HG03175 (cell line): ENCODE results near the gene PIEZO1.

ENCODE experiments used
- ATAC-seq: cut with Tn5 transposase; IDR thresholded peaks from one replicate; pipeline ENCODE4 v1.9.1; 2021; ENCODE audit warnings: mild to moderate bottlenecking, moderate library complexity; ENCODE audit not compliant: unreplicated experiment

PIEZO1 gene

GRCh38 chr16:88754912-88755744, 29.9 kb downstream of the PIEZO1 start:
- ATAC-seq = no peak

- no peak for ATAC-seq
Measured at GRCh38 chr16:88754109-88754911, 30.7 kb downstream of the PIEZO1 start.

- no peak for ATAC-seq
Measured at GRCh38 chr16:88753602-88754001, 31.4 kb downstream of the PIEZO1 start.

- no peak for ATAC-seq
Measured at GRCh38 chr16:88753191-88753590, 31.8 kb downstream of the PIEZO1 start.

- no peak for ATAC-seq
Measured at GRCh38 chr16:88752386-88753002, 32.5 kb downstream of the PIEZO1 start.

GRCh38 chr16:88750854-88751253, 34.2 kb downstream of the PIEZO1 start:
- ATAC-seq = no peak

- no peak for ATAC-seq
Measured at GRCh38 chr16:88749358-88749757, 35.7 kb downstream of the PIEZO1 start.

- no peak for ATAC-seq
Measured at GRCh38 chr16:88748364-88748763, 36.7 kb downstream of the PIEZO1 start.

GRCh38 chr16:88747588-88748301, 37.3 kb downstream of the PIEZO1 start:
- ATAC-seq = no peak

- ATAC-seq = no peak
Measured at GRCh38 chr16:88746506-88746905, 38.5 kb downstream of the PIEZO1 start.

GRCh38 chr16:88744577-88745521, 40.2 kb downstream of the PIEZO1 start:
- no peak for ATAC-seq

GRCh38 chr16:88743693-88744576, 41.1 kb downstream of the PIEZO1 start:
- no peak for ATAC-seq

- ATAC-seq = no peak
Measured at GRCh38 chr16:88742896-88743605, 42.0 kb downstream of the PIEZO1 start.

- no peak for ATAC-seq
Measured at GRCh38 chr16:88741368-88741767, 43.7 kb downstream of the PIEZO1 start.

GRCh38 chr16:88740727-88741055, 44.3 kb downstream of the PIEZO1 start:
- no peak for ATAC-seq

GRCh38 chr16:88739977-88740726, 44.9 kb downstream of the PIEZO1 start:
- ATAC-seq = no peak

GRCh38 chr16:88739139-88739976, 45.7 kb downstream of the PIEZO1 start:
- ATAC-seq = no peak
